ENCODE measurements around the gene SPACDR. TPM values are rescaled to one million over a fixed set of nuclear protein-coding genes. Genes with fewer than 3 reads are reported as not detected.
A peak's percentile ranks its signal among the peaks of the same experiment; 100 is the strongest.

SPACDR gene
- total RNA-seq, 1 donor: 0.36 TPM

DNA sequence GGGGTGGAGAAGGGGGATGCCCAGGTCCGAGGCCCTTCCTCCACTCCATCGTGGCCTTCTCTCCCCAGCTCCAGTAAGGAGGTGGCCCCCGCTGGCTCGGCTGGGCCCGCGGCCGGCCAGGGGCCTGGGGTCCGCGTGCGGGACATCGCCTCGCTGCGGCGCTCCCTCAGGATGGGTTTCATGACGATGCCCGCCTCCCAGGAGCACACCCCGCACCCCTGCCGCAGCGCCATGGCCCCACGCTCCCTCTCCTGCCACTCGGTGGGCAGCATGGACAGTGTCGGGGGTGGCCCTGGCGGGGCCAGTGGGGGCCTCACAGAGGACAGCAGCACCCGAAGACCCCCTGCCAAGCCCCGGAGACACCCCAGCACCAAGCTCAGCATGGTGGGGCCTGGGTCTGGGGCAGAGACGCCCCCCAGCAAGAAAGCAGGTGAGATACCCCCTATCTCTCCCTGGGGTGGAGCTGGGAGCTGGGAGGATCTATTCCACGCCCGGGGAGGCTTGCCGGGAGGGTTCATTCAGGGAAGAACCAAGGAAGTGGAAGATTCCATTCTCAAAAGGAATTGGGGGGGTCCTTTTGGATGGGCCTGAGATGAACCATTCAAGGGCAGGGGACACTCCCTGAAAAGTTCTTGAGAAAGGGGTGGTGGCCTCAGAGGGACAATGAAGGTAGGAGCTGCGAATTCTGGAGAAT is 22.8 kb upstream of the SPACDR start:
- H3K9me3 ChIP-seq (ENCODE audit: low read depth, low read length): no peaks in the 10 kb centered on the region
- no peak overlapping the region for H3K4me2 ChIP-seq (ENCODE audit: insufficient read depth, low read length)
- no peak overlapping the region for H2AFZ ChIP-seq (ENCODE audit: low read length)
- peaks cover 4% of the 10 kb centered on the region for H3K4me1 ChIP-seq (ENCODE audit: insufficient read depth, low read length)
- H3K4me3 ChIP-seq (ENCODE audit: insufficient read depth, low read length): no peak overlapping the region
- no peak overlapping the region for H3K27ac ChIP-seq (ENCODE audit: low read depth, low read length)
- H3K79me2 ChIP-seq (ENCODE audit: insufficient read depth, low read length): no peaks in the 10 kb centered on the region
- no peaks in the 10 kb centered on the region for H3K27me3 ChIP-seq (ENCODE audit: insufficient read depth, low read length)
- peak; percentile 91 for DNase-seq (ENCODE audit: insufficient read length, low spot score, missing footprints)
- no peak for TF ChIP-seq CTCF (IDR thresholded peaks at IDR 0.05; ENCODE audit: extremely low read depth, low read depth, low read length)
- H3K36me3 ChIP-seq (ENCODE audit: insufficient read depth, low read length): no peaks in the 10 kb centered on the region
- H4K20me1 ChIP-seq (ENCODE audit: insufficient read depth, low read length): no peaks in the 10 kb centered on the region

DNA sequence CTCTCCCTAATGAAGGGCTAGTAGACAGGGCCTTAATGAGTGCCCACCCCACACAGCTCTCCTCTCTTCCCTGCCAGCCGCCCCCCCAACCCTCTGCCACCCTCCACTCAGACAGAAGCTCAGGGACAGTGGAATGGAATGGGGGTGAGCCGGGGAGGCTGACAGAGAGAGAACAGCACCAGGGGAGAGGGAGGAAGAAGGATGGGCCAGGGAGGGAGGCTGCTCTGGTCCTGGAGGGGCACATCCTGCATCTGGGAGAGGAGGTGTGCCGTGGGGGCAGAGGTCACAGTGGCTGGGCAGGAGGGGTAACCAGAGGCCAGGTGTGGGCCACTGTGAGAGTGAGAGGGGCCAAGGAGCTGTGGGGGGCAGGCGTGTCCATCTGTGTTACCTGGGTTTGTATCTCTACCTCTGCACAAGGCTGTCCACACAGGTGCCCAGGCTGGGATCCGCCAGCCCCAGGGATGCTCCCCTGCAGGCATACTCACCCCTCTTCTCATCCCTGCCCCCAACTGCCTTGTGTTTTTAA is 22.1 kb upstream of the SPACDR start:
- no peaks in the 10 kb centered on the region for H4K20me1 ChIP-seq (ENCODE audit: insufficient read depth, low read length)
- H3K9me3 ChIP-seq (ENCODE audit: low read depth, low read length): no peaks in the 10 kb centered on the region
- no peak overlapping the region for H3K4me3 ChIP-seq (ENCODE audit: insufficient read depth, low read length)
- peak; percentile 83 for DNase-seq (ENCODE audit: insufficient read length, low spot score, missing footprints)
- H3K36me3 ChIP-seq (ENCODE audit: insufficient read depth, low read length): no peaks in the 10 kb centered on the region
- H3K4me2 ChIP-seq (ENCODE audit: insufficient read depth, low read length): no peak overlapping the region
- no peaks in the 10 kb centered on the region for H3K79me2 ChIP-seq (ENCODE audit: insufficient read depth, low read length)
- no peaks in the 10 kb centered on the region for H3K27me3 ChIP-seq (ENCODE audit: insufficient read depth, low read length)
- H2AFZ ChIP-seq (ENCODE audit: low read length): no peak overlapping the region
- no peak for TF ChIP-seq CTCF (IDR thresholded peaks at IDR 0.05; ENCODE audit: extremely low read depth, low read depth, low read length)
- peaks cover 4% of the 10 kb centered on the region for H3K4me1 ChIP-seq (ENCODE audit: insufficient read depth, low read length)
- no peak overlapping the region for H3K27ac ChIP-seq (ENCODE audit: low read depth, low read length)

GRCh38 chr7:100485471-100485876 is 21.4 kb upstream of the SPACDR start:
- peak; percentile 82 for DNase-seq (ENCODE audit: insufficient read length, low spot score, missing footprints)
- Histone ChIP-seq H2AFZ (ENCODE audit: low read length) (no peak overlapping the region), H3K36me3 (ENCODE audit: insufficient read depth, low read length) (no peaks in the 10 kb centered on the region), H3K4me2 (ENCODE audit: insufficient read depth, low read length) (no peak overlapping the region), H3K27ac (ENCODE audit: low read depth, low read length) (no peak overlapping the region), H3K9me3 (ENCODE audit: low read depth, low read length) (no peaks in the 10 kb centered on the region), H3K27me3 (ENCODE audit: insufficient read depth, low read length) (no peaks in the 10 kb centered on the region), H3K4me1 (ENCODE audit: insufficient read depth, low read length) (peaks cover 4% of the 10 kb centered on the region), H4K20me1 (ENCODE audit: insufficient read depth, low read length) (no peaks in the 10 kb centered on the region), H3K79me2 (ENCODE audit: insufficient read depth, low read length) (no peaks in the 10 kb centered on the region), H3K4me3 (ENCODE audit: insufficient read depth, low read length) (no peak overlapping the region)
- no peak for TF ChIP-seq CTCF (IDR thresholded peaks at IDR 0.05; ENCODE audit: extremely low read depth, low read depth, low read length)

DNA sequence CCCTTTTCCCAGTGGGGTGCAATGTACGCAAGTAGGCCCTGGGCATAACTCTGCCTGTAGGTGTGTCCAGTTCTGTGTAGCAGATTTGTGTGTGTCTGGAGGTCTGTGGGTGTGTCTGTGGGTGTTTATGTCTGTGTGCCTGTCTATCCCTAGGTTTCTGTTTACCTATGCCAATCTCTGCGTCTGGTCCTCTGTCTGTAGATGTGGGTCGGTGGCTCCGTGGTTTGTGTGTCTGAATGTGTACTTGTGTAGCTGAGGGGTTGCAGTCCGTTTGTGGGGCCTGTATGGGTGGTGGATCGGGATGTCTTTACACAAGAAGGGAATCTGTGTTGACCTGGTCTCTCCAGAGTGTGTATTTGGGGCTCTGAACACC is 20.6 kb upstream of the SPACDR start:
- DNase-seq (ENCODE audit: insufficient read length, low spot score, missing footprints): no peak
- Histone ChIP-seq H3K27ac (ENCODE audit: low read depth, low read length) (no peak overlapping the region), H3K27me3 (ENCODE audit: insufficient read depth, low read length) (no peaks in the 10 kb centered on the region), H4K20me1 (ENCODE audit: insufficient read depth, low read length) (no peaks in the 10 kb centered on the region), H3K36me3 (ENCODE audit: insufficient read depth, low read length) (no peaks in the 10 kb centered on the region), H2AFZ (ENCODE audit: low read length) (no peak overlapping the region), H3K4me3 (ENCODE audit: insufficient read depth, low read length) (no peak overlapping the region), H3K4me1 (ENCODE audit: insufficient read depth, low read length) (peaks cover 4% of the 10 kb centered on the region), H3K79me2 (ENCODE audit: insufficient read depth, low read length) (no peaks in the 10 kb centered on the region), H3K4me2 (ENCODE audit: insufficient read depth, low read length) (no peak overlapping the region), H3K9me3 (ENCODE audit: low read depth, low read length) (no peaks in the 10 kb centered on the region)
- no peak for TF ChIP-seq CTCF (IDR thresholded peaks at IDR 0.05; ENCODE audit: extremely low read depth, low read depth, low read length)
